ENCODE data around the gene COX6B1. TPM values are rescaled to one million over a fixed set of nuclear protein-coding genes. Genes with fewer than 3 reads are reported as not detected.

Gene COX6B1
- total and polyA plus RNA-seq, 2 of the 8 experiments (the other 6 are each of a cell fraction or from before 2014, with no cell fraction given): 437 to 1,052 TPM

GRCh38 chr19:35669974-35670373 lies 21.9 kb downstream of the COX6B1 start (continued):
- TF ChIP-seq, protein P1, sequence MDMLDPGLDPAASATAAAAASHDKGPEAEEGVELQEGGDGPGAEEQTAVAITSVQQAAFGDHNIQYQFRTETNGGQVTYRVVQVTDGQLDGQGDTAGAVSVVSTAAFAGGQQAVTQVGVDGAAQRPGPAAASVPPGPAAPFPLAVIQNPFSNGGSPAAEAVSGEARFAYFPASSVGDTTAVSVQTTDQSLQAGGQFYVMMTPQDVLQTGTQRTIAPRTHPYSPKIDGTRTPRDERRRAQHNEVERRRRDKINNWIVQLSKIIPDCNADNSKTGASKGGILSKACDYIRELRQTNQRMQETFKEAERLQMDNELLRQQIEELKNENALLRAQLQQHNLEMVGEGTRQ (IDR thresholded peaks at IDR 0.05; ENCODE audit: low read length): no peak
- no peak for TF ChIP-seq NANOG (IDR thresholded peaks at IDR 0.05; ENCODE audit: insufficient read depth, low read depth, low read length, poor library complexity, severe bottlenecking)
- TF ChIP-seq POLR2AphosphoS5 (IDR thresholded peaks at IDR 0.05; ENCODE audit: low read depth, low read length): no peak
- TF ChIP-seq BCL11A (IDR thresholded peaks at IDR 0.05; ENCODE audit: low read depth in 2 of 2, low read length in 2 of 2): no peak
- no peak for TF ChIP-seq TEAD4 (IDR thresholded peaks at IDR 0.05; ENCODE audit: low read depth, low read length)
- no peak for TF ChIP-seq SUZ12 (IDR thresholded peaks at IDR 0.05; ENCODE audit: low read length)
- TF ChIP-seq SRF (IDR thresholded peaks at IDR 0.05; ENCODE audit: low read depth, low read length): no peak
